ENCODE results near the gene VSNL1.

VSNL1 gene

GRCh38 chr2:17615728-17616351 lies 75.3 kb downstream of the VSNL1 start:
- DNase-seq, result peak in 1 of 2 experiments; percentile 12

DNA sequence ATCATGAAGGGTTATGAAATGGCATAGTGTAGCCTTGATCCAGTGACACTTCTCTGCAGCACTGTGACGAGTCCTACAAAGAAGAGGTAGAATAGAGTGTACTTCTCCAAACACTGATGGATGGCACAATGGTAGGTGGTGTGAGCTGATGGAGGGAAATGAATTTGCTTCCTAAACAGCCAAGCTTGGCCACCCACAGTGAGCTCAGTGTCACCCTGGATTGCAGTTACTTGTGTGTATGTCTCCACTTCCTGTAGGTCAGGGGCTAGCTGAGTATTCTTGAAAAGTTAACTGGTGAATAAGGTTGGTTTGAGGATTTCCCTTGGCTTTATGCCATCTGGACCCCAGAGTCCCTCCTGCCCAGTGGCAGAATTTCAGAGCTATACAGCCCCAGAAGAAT lies 75.9 kb downstream of the VSNL1 start:
- DNase-seq, result no peak

DNA sequence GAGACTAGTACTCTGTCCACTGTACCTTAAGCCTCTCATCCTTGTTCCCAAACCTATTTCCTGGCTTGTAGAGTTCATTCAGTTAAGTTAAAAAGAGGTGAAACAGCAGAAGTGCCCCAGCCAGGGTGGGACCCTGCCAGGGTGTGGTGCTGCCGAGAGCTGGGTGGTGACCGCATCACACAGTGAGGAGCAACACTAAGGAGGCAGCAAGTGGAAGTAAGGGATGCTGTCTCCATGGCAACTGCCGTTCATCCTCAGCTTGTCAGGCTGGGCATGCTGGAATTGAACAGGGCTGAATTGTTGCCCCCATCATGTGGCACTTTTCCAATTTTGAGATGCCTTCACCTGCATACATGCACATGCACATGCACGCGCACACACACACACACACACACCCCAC lies 77.0 kb downstream of the VSNL1 start:
- DNase-seq, result no peak

DNA sequence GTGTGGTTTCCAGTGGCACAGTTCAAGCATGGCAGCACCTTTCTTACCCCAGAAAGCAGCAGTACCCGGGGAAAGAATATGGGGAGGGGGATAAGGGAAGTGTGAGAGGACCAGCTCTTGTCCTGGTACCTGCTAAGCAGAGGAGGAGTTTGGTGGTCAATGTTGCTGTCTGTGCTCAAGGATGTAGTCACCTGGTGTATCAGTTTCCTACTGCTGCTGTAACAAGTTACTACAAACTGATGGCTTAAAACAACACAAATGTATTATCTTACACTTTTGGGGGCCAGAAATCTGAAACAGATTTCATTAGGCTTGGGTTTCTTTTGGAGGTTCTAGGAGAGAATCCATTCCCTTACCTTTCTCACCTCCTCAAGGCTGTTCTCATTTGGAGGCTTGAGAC lies 77.5 kb downstream of the VSNL1 start:
- no peak for DNase-seq

DNA sequence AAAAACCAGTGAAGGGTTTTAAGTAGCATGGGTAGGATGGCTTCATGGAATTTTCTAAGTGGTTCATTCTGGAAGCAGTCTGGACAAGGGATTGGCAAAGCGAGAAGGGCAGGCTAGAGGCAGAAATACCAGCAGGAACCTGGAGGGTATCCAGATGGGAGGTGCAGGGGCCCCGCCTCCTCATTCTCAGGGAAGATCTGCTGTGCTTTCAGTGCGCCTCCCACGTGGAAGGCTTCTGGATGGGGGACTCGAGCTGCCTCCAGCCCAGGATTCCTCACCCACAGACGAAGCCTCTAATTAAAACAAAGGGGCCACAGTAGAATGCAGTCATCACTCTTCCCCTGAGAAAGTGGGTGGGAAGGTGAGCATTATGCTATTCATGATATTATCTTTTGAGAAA lies 79.8 kb downstream of the VSNL1 start:
- DNase-seq, result peak; percentile 13 to 75

DNA sequence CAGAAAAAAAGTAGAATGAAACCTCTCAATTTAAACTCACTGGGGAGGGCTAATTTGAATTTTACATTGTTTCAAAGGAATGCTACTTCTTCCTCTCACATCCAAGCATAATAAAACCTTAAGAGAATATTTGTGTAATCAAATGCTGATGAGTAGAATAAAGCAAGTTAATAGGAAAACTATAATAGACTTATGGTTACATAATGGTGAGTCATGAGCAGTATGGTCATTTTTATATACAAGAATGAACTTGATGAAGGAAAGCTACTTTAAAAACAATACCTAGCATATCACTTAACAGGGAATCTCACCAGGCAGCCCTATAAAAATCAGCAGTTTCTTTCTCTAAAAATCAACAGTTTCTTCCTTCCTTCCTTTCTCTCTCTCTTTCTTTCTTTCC lies 80.3 kb downstream of the VSNL1 start:
- no peak for DNase-seq

DNA sequence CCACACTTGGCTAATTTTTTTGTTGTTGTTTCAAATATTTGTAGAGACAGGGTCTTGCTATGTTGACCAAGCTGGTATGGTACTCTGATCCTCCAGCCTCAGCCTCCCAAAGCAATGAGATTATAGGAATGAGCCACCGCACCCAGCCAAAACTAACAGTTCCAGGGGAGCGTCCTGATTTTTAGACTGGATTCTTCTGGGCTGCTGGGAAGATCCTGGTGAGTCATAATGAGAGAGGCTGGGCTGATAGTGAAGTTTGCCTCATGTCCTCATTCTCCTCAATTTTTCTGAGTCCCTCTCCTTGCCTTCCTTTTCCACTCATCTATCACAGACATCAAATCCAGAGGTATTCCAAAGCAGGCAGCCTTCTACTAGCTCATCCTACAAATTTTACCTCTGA lies 81.3 kb downstream of the VSNL1 start:
- DNase-seq, result no peak

DNA sequence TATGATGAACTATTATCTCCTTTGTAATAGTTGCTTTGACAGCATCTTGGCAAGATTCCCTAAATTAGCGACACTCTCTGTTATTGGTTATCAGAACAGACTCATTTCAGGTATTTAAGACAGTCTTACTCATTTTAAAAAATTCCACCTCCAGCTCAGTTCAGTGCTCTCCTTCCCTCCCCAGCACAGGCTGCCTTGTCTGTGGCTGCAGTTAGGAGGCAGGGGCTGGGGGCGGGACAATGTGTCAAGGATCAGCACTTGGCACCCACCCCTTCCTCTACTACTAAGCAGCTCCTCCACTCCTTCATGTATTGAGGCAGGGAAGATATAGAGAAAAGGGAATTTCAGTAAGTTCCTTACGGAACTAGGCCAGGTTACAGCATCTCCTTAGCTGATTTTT lies 85.0 kb downstream of the VSNL1 start:
- no peak for DNase-seq

DNA sequence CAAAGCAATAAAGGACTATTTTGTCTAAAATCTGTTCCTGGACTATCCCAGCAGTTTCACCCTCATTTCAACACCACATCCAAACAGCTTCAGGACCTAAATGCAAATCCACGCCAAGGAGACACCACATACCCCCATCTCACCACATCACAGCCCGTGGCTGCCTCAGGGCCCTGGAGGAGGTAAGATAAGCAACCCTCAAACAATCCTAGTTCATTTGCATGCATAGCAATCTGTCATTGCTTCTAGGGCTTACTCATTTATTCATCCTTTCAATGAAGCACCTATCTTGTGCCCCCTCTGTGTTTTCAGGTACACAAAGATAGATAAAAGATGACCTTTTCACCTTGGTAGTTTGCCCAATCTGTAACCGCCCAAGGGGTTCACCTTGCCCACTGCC lies 86.5 kb downstream of the VSNL1 start:
- no peak for DNase-seq

- no peak for DNase-seq
Measured at GRCh38 chr2:17627434-17627833, 86.9 kb downstream of the VSNL1 start.

DNA sequence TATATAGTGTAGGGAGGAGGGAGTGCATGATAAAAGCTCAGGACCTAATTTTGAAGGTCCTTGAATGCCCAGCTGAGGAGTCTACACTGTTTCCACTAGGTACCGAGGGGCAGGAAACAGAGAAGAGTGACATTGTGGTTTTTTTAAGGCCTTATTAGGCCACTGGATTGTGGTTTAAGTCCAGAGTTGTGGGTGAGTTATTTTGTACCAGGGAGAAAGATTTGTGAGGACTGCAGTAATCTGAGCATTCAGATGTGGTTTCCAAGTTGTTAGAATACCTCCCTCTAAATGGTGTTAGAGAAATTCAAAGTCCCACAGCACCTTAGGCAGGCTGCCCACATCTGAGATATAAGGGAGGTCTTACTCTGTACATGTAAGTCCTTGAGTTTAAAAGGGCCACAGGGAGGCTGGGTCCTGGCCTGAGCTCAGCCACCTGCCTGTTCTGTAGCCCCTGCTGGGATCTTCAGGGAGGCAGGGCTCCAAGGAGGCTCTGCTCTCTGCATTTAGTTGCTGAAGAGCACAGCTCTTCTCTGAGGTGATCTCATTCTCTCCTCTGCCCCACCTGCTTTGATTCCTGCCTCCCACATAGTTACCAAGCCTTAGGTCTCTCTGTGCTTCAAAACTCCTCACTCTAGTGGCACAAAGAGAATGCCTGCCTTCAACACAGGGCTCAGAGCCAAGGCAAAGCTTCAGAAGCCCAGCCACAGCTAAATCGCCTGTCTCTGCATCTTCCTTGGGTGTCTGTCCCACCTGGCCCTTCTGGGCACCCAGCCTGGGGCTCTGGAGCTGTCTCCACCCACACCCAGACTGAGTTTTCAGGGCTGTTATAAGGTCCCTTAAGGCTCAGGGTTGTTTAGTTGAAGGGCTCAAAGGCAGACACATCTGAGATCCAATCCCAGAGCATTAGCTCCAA lies 88.1 kb downstream of the VSNL1 start:
- DNase-seq, result peak in 1 of 2 experiments; percentile 73

GRCh38 chr2:17630089-17630488 lies 89.6 kb downstream of the VSNL1 start:
- no peak for DNase-seq

DNA sequence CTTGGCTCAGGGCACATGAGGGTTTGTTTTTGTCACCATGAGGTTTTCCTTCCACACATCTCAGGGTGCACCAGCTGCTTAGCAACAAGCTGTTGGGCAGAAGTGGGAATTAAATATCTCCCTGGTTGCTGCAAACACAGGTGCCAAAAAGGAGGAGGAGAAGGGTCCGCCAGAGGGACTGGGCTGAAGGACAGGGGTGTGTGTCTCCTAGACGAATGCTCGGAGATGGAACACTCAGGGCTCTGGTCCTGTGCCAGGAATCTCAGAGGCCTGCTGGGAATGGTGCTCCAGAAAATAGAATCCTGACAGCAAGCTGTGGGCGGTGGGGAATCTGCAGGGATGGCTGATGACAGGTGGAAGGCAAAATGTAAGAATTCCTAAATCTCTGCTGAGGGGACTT lies 94.5 kb downstream of the VSNL1 start:
- DNase-seq, result peak in 1 of 2 experiments; percentile 54

- no peak for DNase-seq
Measured at GRCh38 chr2:17636257-17636656, 95.8 kb downstream of the VSNL1 start.

- DNase-seq, result no peak
Measured at GRCh38 chr2:17637131-17637906, 96.8 kb downstream of the VSNL1 start.

DNA sequence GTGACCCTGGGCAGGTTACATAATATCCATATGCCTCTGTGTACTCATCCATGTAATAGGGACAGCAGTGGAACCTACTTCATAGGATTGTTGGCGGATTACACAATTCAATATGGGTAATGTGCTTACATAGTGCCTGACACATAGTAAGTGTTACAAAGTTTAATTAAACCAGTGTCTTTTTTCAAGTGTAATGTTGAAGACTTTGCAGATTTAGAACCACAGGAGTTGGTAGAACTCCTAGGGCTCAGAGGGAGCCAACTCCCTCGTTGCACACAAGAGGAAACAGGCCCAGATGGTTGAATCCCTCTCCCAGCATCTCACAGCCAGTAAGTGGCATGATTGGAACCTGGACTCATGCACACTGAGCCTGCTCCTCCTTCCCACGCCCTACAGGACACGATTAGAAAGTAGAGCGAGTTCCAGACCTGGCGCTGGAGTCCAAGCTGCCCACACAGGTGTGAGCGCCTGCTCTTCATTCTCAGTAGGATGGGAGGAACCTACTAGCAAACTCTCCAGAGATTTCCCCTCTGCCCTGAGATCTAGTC lies 97.8 kb downstream of the VSNL1 start:
- peak in 1 of 2 experiments; percentile 50 for DNase-seq

DNA sequence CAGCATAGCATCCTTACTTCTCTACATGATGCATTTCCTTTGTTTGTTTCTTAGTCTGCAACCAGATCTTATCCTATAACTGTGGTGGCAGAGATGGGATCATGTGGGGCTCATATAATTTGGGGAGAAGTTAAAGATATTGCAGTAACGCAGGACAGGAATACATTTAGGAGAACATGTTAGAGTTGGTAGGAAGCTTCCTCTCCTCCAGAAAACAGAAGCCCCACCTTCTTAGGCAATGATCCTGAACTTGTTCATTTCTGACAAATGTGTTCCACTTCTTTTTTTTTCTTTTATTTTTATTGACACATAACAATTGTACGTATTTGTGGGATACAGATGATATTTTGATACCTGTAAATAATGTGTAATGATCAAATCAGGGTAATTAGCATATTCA lies 99.9 kb downstream of the VSNL1 start:
- DNase-seq, result no peak

DNA sequence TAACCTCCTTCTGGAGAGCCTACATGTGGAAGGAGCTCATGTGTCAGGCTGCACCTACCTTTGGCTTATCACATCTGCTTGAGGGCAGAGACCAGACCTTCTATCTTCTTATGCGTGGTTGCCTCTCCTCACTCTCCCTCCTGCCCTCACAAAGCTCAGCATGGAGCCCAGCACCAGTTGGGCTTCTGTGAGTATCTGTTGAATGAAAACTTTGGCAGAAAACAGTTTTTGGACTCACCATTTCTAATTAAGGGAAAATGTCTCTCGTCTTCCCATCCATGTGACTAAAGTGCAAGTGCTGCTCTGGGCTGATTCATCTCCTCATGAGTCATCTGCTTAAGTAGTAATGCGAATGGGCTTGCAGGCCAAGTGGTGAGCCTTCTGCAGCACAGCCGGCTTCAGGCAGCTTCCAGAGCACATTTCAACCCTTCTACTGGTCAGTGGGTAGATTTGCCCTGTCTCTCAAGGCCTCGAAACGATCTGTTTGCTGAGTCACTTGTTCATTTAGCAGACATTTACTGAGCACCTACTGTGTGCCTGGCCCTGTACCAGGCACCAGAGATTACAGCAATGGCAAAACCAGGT lies 102.6 kb downstream of the VSNL1 start:
- DNase-seq, result peak; percentile 53 to 88

GRCh38 chr2:17644997-17645720 lies 104.7 kb downstream of the VSNL1 start:
- no peak for DNase-seq

DNA sequence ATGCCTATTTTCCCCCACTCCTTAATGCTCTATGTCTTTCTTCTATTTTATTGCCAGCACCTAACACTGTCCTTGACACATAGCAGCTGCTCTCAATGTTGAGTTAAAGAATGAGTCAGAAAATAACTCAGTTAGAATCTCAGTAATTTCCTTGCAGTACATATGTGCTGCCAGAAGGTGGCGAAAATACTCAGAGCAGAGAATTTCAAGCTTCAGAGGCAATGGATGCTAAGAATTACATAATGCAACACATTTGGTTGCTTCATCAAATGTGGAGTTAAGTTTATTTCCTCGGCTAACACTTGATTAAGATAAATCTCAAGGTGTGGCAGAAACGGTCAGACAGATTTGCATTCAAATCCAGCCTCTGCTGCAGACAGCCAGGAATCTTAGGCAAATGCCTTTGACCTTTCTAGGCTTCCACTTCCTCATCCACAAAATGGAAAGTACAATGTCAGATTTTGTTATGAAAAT lies 105.6 kb downstream of the VSNL1 start:
- peak; percentile 24 to 78 for DNase-seq

- DNase-seq, result peak; percentile 18 to 79
Measured at GRCh38 chr2:17646838-17647701, 106.6 kb downstream of the VSNL1 start.
